GM12891 (cell line): ENCODE measurements around the gene RFX2.

Experiments
- PAX5 ChIP-seq: IDR thresholded peaks from 2 replicates; pipeline ENCODE4 v1.6.1; 2011; ENCODE audit warnings: low read length, moderate library complexity, mild to moderate bottlenecking; ENCODE audit not compliant: insufficient read depth, severe bottlenecking
- POLR2A ChIP-seq: IDR thresholded peaks from 2 replicates; pipeline ENCODE4 v1.6.1; 2011; ENCODE audit warnings: low read depth, low read length, control low read depth
- POLR2AphosphoS5 ChIP-seq: IDR thresholded peaks from 2 replicates; pipeline ENCODE4 v1.6.1; 2011; ENCODE audit warnings: low read depth, low read length, control low read depth
- POU2F2 ChIP-seq: IDR thresholded peaks from 2 replicates; pipeline ENCODE4 v1.6.1; 2011; ENCODE audit warnings: low read depth, mild to moderate bottlenecking, control low read depth, low read length, moderate library complexity
- SPI1 ChIP-seq: IDR thresholded peaks from 2 replicates; pipeline ENCODE4 v1.6.1; 2011; ENCODE audit warnings: low read depth, low read length, control low read depth
- TAF1 ChIP-seq: IDR thresholded peaks from 2 replicates; pipeline ENCODE4 v1.6.1; 2011; ENCODE audit warnings: low read depth, low read length, control low read depth

- TF ChIP-seq POLR2A (no peak), SPI1 (no peak), POLR2AphosphoS5 (no peak), POU2F2 (no peak), PAX5 (no peak), TAF1 (no peak)
Measured at GRCh38 chr19:6041991-6042481, 68.3 kb downstream of the RFX2 start.
